Measurements from ENCODE around the gene ICAM4. TPM values are rescaled to one million over a fixed set of nuclear protein-coding genes. Genes with fewer than 3 reads are reported as not detected.

The ICAM4 gene
- total and polyA plus RNA-seq, 9 of the 15 experiments (the other 6 are each of a cell fraction or from before 2014, with no cell fraction given) = 14.1 to 86.1 (median 29.6) TPM

DNA sequence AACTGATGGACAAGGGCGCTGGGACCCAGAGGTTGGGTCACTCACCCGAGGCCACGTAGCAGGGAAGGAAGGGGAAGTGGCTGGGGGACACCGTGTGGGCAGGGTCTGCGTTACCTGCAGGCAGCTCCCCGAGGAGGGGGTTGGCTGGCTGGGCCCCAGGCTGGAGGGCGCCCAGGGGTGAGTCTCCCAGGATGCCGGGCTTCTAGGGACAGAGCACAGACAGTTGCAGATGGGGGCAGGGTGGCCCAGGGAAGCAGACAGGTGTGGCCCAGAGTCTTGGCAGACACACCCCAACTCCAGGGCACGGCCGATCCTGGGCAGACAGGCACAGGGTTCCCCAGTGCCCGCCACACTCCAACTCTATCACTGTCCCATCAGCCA, 34.7 kb downstream of the ICAM4 start:
- ChIA-PET CTCF (ENCODE audit: low intra/inter-chr PET ratio) (no interaction called here), POLR2A (interaction anchor here (0.6 to 2.0 kb wide), 5 partner anchors 11 to 34 kb away, joined by 3 to 9 read pairs (median 3); partner anchors contain the start of genes ICAM4 and RAVER1)
- WGBS (ENCODE audit: insufficient coverage, low coverage, missing lambda C conversion rate) = 90% methylated on average over 9 of the region's 11 CpGs
- Histone ChIP-seq H3K27ac (ENCODE audit: extremely low read depth, low read depth, low read length) (no peak overlapping the region; the same call in 2 of the 3 replicates), H3K27me3 (ENCODE audit: control insufficient read depth in 2 of 2, insufficient read depth in 2 of 2, low read length in 2 of 2) (no peaks in the 10 kb centered on the region), H3K4me3 (no peak overlapping the region), H3K79me2 (ENCODE audit: control insufficient read depth, insufficient read depth, low read length) (no peaks in the 10 kb centered on the region; the same call in 1 of the 3 replicates), H2AFZ (ENCODE audit: low read depth, low read length) (no peak overlapping the region), H4K20me1 (replicated peaks; ENCODE audit: control insufficient read depth, insufficient read depth, low read length) (0 out of 2 replicates have a peak, but pooled peaks cover 8% of the 10 kb centered on the region), H3K4me2 (ENCODE audit: insufficient read depth, low read length) (no peak overlapping the region), H3K9me1 (ENCODE audit: control insufficient read depth, insufficient read depth, low read length) (no peaks in the 10 kb centered on the region), H3K9ac (ENCODE audit: insufficient read depth in 1 of 2, low read depth in 2 of 2, low read length in 2 of 2) (peak overlapping the region in 1 of 2 experiments; percentile 78; a peak in 2 of 4 replicates), H3K36me3 (ENCODE audit: control insufficient read depth, insufficient read depth, low read length) (peaks cover 96% of the 10 kb centered on the region), H3K4me1 (replicated peaks in 1 of 2; ENCODE audit: control insufficient read depth in 2 of 2, insufficient read depth in 2 of 2, low read length in 2 of 2) (peaks cover 5 to 51% of the 10 kb centered on the region in 2 experiments; a peak in 4 of 5 replicates), H3K9me3 (replicated peaks; ENCODE audit: control insufficient read depth, insufficient read depth, low read depth, low read length) (no peaks in the 10 kb centered on the region)
- peak; percentile 70 for TF ChIP-seq POLR2G (IDR thresholded peaks at IDR 0.05; ENCODE audit: low read depth, low read length)
- TF ChIP-seq RBFOX2 (IDR thresholded peaks at IDR 0.05; ENCODE audit: low read depth, low read length) = peak; percentile 15; the same call in 1 of the 2 replicates
- TF ChIP-seq PRMT5 (CRISPR knock-in tag; IDR thresholded peaks at IDR 0.05) = no peak
- TF ChIP-seq, protein P1, sequence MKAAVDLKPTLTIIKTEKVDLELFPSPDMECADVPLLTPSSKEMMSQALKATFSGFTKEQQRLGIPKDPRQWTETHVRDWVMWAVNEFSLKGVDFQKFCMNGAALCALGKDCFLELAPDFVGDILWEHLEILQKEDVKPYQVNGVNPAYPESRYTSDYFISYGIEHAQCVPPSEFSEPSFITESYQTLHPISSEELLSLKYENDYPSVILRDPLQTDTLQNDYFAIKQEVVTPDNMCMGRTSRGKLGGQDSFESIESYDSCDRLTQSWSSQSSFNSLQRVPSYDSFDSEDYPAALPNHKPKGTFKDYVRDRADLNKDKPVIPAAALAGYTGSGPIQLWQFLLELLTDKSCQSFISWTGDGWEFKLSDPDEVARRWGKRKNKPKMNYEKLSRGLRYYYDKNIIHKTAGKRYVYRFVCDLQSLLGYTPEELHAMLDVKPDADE (conservative IDR thresholded peaks at IDR 0.05; ENCODE audit: control insufficient read depth, low read depth, low read length) = no peak
- TF ChIP-seq RBM22 (IDR thresholded peaks at IDR 0.05; ENCODE audit: low read depth, low read length, poor library complexity, severe bottlenecking) = peak; percentile 22
- TF ChIP-seq ZNF239 (CRISPR knock-in tag; IDR thresholded peaks at IDR 0.05) = no peak
- intact Hi-C loops (cut with micrococcal nuclease) (no loop called here), in situ Hi-C loops (cut with MboI) (no loop called here)
- ATAC-seq = no peak
- BruUV-seq (replicated peaks) = no TSS peak
- no peak for DNase-seq (ENCODE audit: extremely low read depth in 1 of 4, low spot score in 3 of 4)
- no peak for FAIRE-seq
